ENCODE measurements around the gene ACTN1.

Gene ACTN1

DNA sequence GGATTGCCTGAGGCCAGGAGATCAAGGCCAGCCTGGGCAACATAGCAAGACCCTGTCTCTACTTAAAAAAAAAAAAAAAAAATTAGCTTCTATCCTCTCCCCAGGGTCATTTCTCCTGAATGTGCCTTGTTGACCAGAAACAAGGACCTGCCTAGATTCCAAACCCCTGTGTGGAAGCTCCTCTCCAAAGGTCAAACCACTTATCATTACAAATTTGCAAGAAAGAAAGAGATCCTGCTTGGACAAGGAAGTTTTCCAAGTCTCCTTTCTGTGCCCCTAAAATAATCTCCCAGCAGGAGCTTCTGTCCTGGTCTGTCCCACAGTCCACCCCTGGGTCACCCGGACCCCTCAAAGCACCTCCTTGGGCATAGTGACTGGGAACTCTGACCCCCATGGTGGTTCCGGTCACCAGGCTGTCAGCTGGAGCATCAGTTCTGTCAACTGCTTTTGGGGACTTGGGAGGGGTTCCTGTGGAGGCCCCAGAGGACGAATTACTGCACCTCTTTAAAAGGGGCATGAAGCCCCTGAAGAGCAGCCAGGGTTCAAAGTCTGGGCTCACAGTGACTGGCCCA is 38.4 kb downstream of the ACTN1 start:
- no peak for FAIRE-seq
- no peak for TF ChIP-seq PAX5 (IDR thresholded peaks at IDR 0.05; ENCODE audit: insufficient read depth, low read length, severe bottlenecking)
- TF ChIP-seq POU2F2 (IDR thresholded peaks at IDR 0.05; ENCODE audit: low read depth, low read length) = no peak
- TF ChIP-seq TAF1 (IDR thresholded peaks at IDR 0.05; ENCODE audit: low read depth, low read length) = no peak
- TF ChIP-seq SPI1 (IDR thresholded peaks at IDR 0.05; ENCODE audit: low read depth, low read length) = no peak
- TF ChIP-seq POLR2AphosphoS5 (IDR thresholded peaks at IDR 0.05; ENCODE audit: low read depth, low read length) = no peak
- DNase-seq (ENCODE audit: insufficient read length, low spot score) = no peak

DNA sequence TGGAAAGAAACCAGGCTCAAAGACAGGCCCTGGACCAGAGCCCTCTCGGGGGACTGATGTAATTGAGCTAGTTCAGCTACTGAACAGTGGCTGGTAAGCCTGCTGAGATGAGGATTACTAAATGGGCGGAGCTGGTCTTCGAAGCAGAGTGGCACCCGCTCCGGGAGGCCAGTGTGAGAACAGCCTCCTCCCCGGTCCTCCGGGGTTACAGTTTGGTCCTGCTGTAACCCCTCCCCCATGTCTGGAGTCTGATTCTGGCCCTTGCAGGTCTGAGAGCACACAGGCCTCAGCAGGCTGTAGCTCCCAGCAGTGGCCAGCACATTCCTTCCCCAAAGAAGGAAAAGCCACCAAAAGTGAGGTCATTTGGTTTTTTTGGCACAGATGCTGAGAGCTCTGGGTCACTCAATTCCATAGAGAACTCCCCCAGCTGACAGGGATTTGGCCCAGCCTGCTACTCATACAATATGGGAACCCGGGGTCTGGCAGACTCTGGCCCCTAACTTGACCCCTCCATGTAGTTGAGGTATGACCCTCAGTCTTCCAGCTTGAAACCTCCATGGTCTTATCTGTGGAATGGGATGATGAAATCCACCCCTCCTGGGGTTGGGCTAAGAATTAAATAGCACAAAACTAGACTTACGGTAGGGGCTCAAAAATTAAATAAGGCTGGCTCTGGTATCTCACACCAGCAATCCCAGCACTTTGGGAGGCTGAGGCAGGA is 39.0 kb downstream of the ACTN1 start:
- TF ChIP-seq POLR2A (IDR thresholded peaks at IDR 0.05; ENCODE audit: low read depth, low read length) (no peak), POU2F2 (IDR thresholded peaks at IDR 0.05; ENCODE audit: low read depth, low read length) (no peak), PAX5 (IDR thresholded peaks at IDR 0.05; ENCODE audit: insufficient read depth, low read length, severe bottlenecking) (no peak), POLR2AphosphoS5 (IDR thresholded peaks at IDR 0.05; ENCODE audit: low read depth, low read length) (no peak), SPI1 (IDR thresholded peaks at IDR 0.05; ENCODE audit: low read depth, low read length) (no peak), TAF1 (IDR thresholded peaks at IDR 0.05; ENCODE audit: low read depth, low read length) (no peak)
- FAIRE-seq = no peak
- DNase-seq (ENCODE audit: insufficient read length, low spot score) = no peak

- TF ChIP-seq TAF1 (IDR thresholded peaks at IDR 0.05; ENCODE audit: low read depth, low read length) (no peak), POU2F2 (IDR thresholded peaks at IDR 0.05; ENCODE audit: low read depth, low read length) (no peak), POLR2AphosphoS5 (IDR thresholded peaks at IDR 0.05; ENCODE audit: low read depth, low read length) (no peak), SPI1 (IDR thresholded peaks at IDR 0.05; ENCODE audit: low read depth, low read length) (no peak), POLR2A (IDR thresholded peaks at IDR 0.05; ENCODE audit: low read depth, low read length) (no peak), PAX5 (IDR thresholded peaks at IDR 0.05; ENCODE audit: insufficient read depth, low read length, severe bottlenecking) (no peak)
- no peak for DNase-seq (ENCODE audit: insufficient read length, low spot score)
- FAIRE-seq = no peak
These were observed 39.8 kb downstream of the ACTN1 start for GRCh38 chr14:68939181-68939892.

DNA sequence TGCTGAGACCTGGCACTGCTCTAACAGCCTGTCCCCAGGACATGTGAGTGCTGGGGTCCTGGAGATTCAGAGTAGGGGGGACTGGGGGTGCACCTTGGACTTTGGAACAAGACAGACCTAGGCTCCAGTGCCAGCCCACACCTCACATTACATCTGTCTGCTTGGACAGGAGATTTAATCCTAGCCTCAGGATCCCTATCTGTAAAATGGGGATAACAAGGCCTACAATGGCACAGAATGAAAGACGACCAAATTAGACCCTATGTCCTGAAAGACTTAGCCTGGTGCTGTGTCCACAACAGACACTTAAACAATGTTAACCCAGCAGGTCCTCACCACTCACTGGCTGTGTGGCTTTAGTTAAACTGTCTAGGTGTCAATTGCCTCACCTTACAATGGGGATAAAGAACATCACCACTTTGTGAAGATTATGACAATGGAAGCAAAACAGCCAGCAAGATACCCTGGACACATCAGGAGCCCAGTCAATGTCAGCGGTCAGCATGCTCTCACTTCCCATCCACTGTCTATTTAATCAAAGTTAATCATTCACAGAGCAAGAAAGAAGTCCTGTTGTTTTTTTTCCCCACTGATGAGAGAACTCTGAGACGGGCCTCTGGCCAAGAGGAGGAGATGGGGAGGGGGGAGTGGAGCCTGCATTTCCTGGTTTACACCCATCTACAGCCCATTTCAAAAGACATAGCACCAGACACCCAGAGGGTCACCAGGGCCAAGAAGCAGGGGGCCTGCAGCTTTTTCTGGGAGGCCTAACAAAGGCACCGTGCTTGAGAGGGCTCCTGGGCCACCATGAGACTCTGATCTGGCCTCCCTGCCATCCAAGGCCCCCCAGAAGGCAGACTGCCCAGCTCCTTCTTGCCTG is 40.6 kb downstream of the ACTN1 start:
- FAIRE-seq (no peak), DNase-seq (ENCODE audit: insufficient read length, low spot score) (no peak)
- no peak for TF ChIP-seq POU2F2 (IDR thresholded peaks at IDR 0.05; ENCODE audit: low read depth, low read length)
- TF ChIP-seq SPI1 (IDR thresholded peaks at IDR 0.05; ENCODE audit: low read depth, low read length) = no peak

- DNase-seq (ENCODE audit: insufficient read length, low spot score) (no peak), FAIRE-seq (no peak)
- TF ChIP-seq POLR2A (IDR thresholded peaks at IDR 0.05; ENCODE audit: low read depth, low read length) = no peak
- TF ChIP-seq POLR2AphosphoS5 (IDR thresholded peaks at IDR 0.05; ENCODE audit: low read depth, low read length) = no peak
- TF ChIP-seq TAF1 (IDR thresholded peaks at IDR 0.05; ENCODE audit: low read depth, low read length) = no peak
- TF ChIP-seq POU2F2 (IDR thresholded peaks at IDR 0.05; ENCODE audit: low read depth, low read length) = no peak
- TF ChIP-seq SPI1 (IDR thresholded peaks at IDR 0.05; ENCODE audit: low read depth, low read length) = no peak
- no peak for TF ChIP-seq PAX5 (IDR thresholded peaks at IDR 0.05; ENCODE audit: insufficient read depth, low read length, severe bottlenecking)
These were observed 41.4 kb downstream of the ACTN1 start for GRCh38 chr14:68937471-68938270.

DNA sequence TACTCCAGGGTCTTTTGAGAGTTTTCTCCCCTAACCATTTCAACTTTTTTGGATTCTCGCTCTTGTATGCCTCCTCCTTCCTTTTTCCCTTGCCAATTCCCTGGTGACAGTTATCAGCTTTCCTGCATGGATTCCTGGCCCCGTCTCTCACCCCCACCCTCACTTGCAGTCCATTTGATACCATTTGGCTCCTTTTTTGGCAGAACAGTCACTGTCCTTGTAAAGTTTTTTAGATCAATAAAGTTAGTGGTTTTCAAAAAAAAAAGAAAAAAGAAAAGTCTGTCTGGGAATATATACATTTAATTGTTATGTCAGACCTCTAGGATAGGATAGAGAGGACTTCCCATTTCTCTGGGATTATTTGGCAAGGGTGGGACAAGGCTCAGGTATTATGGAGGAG is 42.1 kb downstream of the ACTN1 start:
- FAIRE-seq (no peak), DNase-seq (ENCODE audit: insufficient read length, low spot score) (no peak)
- TF ChIP-seq TAF1 (IDR thresholded peaks at IDR 0.05; ENCODE audit: low read depth, low read length) = no peak
- no peak for TF ChIP-seq POLR2AphosphoS5 (IDR thresholded peaks at IDR 0.05; ENCODE audit: low read depth, low read length)
- no peak for TF ChIP-seq SPI1 (IDR thresholded peaks at IDR 0.05; ENCODE audit: low read depth, low read length)
- no peak for TF ChIP-seq POLR2A (IDR thresholded peaks at IDR 0.05; ENCODE audit: low read depth, low read length)
- no peak for TF ChIP-seq POU2F2 (IDR thresholded peaks at IDR 0.05; ENCODE audit: low read depth, low read length)
- TF ChIP-seq PAX5 (IDR thresholded peaks at IDR 0.05; ENCODE audit: insufficient read depth, low read length, severe bottlenecking) = no peak

DNA sequence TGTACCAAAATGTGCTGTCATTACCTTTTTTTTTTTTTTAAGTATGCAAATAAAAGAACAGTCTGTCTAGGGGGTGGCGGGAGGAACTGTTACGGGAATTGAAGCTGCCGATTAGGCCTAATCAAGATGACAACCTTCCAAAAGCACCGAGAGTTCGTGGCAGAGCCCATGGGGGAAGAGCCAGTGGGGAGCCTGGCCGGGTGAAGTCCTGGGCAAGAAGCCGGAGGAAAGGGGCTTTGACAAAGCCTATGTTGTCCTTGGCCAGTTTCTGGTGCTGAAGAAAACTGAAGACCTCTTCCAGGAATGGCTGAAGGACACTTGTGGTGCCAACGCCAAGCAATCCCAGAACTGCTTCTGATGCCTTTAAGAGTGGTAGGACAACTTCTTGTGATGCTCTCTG is 42.6 kb downstream of the ACTN1 start:
- DNase-seq (ENCODE audit: insufficient read length, low spot score) (no peak), FAIRE-seq (no peak)
- TF ChIP-seq POLR2AphosphoS5 (IDR thresholded peaks at IDR 0.05; ENCODE audit: low read depth, low read length) (no peak), SPI1 (IDR thresholded peaks at IDR 0.05; ENCODE audit: low read depth, low read length) (no peak), TAF1 (IDR thresholded peaks at IDR 0.05; ENCODE audit: low read depth, low read length) (no peak), POU2F2 (IDR thresholded peaks at IDR 0.05; ENCODE audit: low read depth, low read length) (no peak), PAX5 (IDR thresholded peaks at IDR 0.05; ENCODE audit: insufficient read depth, low read length, severe bottlenecking) (no peak), POLR2A (IDR thresholded peaks at IDR 0.05; ENCODE audit: low read depth, low read length) (no peak)

- FAIRE-seq (no peak), DNase-seq (ENCODE audit: insufficient read length, low spot score) (no peak)
- TF ChIP-seq TAF1 (IDR thresholded peaks at IDR 0.05; ENCODE audit: low read depth, low read length) (no peak), POLR2AphosphoS5 (IDR thresholded peaks at IDR 0.05; ENCODE audit: low read depth, low read length) (no peak), SPI1 (IDR thresholded peaks at IDR 0.05; ENCODE audit: low read depth, low read length) (no peak), POLR2A (IDR thresholded peaks at IDR 0.05; ENCODE audit: low read depth, low read length) (no peak), POU2F2 (IDR thresholded peaks at IDR 0.05; ENCODE audit: low read depth, low read length) (no peak), PAX5 (IDR thresholded peaks at IDR 0.05; ENCODE audit: insufficient read depth, low read length, severe bottlenecking) (no peak)
These were observed 43.3 kb downstream of the ACTN1 start for GRCh38 chr14:68935761-68936214.
